MM.1S (cell line): ENCODE measurements around the gene CD81.

ENCODE experiments used
- DNase-seq: peaks from one replicate; pipeline ENCODE4 v3.0.0-alpha.2; 2015
- H2AFZ ChIP-seq: fragments of 300-600 bp; sonication (generic); 2 replicates; pipeline ENCODE4 v1.6.0; 2016; ENCODE audit warnings: antibody characterized with exemption, low read length
- H3F3A ChIP-seq: fragments of 300-600 bp; sonication (generic); 2 replicates; pipeline ENCODE4 v1.6.1; 2016; ENCODE audit warnings: mild to moderate bottlenecking, antibody characterized with exemption, low read length, moderate library complexity, mixed read lengths; ENCODE audit not compliant: insufficient read depth
- H3K27ac ChIP-seq: fragments of 300-600 bp; sonication (generic); 2 replicates; pipeline ENCODE4 v1.5.1; 2016; ENCODE audit warnings: mild to moderate bottlenecking, low read length
- H3K27me3 ChIP-seq: fragments of 300-600 bp; sonication (generic); replicated peaks from 2 replicates; pipeline ENCODE4 v1.6.0; 2016; ENCODE audit warnings: low read length; ENCODE audit not compliant: insufficient read depth
- H3K36me3 ChIP-seq: fragments of 300-600 bp; sonication (generic); replicated peaks from 2 replicates; pipeline ENCODE4 v1.6.1; 2016; ENCODE audit warnings: mild to moderate bottlenecking, low read length, mixed read lengths; ENCODE audit not compliant: insufficient read depth
- H3K4me1 ChIP-seq: fragments of 300-600 bp; sonication (generic); 2 replicates; pipeline ENCODE4 v1.6.1; 2016; ENCODE audit warnings: low read length, mixed read lengths
- H3K4me2 ChIP-seq: fragments of 300-600 bp; sonication (generic); 2 replicates; pipeline ENCODE4 v1.6.0; 2016; ENCODE audit warnings: low read depth, low read length
- H3K4me3 ChIP-seq: fragments of 300-600 bp; sonication (generic); 2 replicates; pipeline ENCODE4 v1.5.1; 2016; ENCODE audit warnings: low read length, mixed read lengths
- H3K79me2 ChIP-seq: fragments of 300-600 bp; sonication (generic); 2 replicates; pipeline ENCODE4 v1.6.1; 2016; ENCODE audit warnings: mixed run types, low read length, mixed read lengths
- H3K9ac ChIP-seq: fragments of 300-600 bp; sonication (generic); 2 replicates; pipeline ENCODE4 v1.6.1; 2016; ENCODE audit warnings: low read length, mixed read lengths
- H3K9me2 ChIP-seq: fragments of 300-600 bp; sonication (generic); replicated peaks from 2 replicates; pipeline ENCODE4 v1.6.1; 2016; ENCODE audit warnings: mild to moderate bottlenecking, low read length, mixed read lengths; ENCODE audit not compliant: insufficient read depth
- H3K9me3 ChIP-seq: fragments of 300-600 bp; sonication (generic); replicated peaks from 2 replicates; pipeline ENCODE4 v1.6.1; 2016; ENCODE audit warnings: mild to moderate bottlenecking, low read length, mixed read lengths; ENCODE audit not compliant: insufficient read depth
- H4K20me1 ChIP-seq: fragments of 300-600 bp; sonication (generic); 2 replicates; pipeline ENCODE4 v1.6.1; 2016; ENCODE audit warnings: mild to moderate bottlenecking, low read length, moderate library complexity, mixed read lengths; ENCODE audit not compliant: insufficient read depth
- EZH2 ChIP-seq: fragments of 300-600 bp; sonication (generic); optimal IDR thresholded peaks from 2 replicates; pipeline ENCODE3; 2017; ENCODE audit warnings: low read depth, mild to moderate bottlenecking, antibody characterized with exemption, low read length, mixed read lengths
- EZH2phosphoT487 ChIP-seq: fragments of 300-600 bp; sonication (generic); IDR thresholded peaks from 2 replicates; pipeline ENCODE4 v1.6.1; 2018; ENCODE audit warnings: antibody characterized with exemption, low read length
- TF ChIP-seq, protein P1 (sequence below): fragments of 300-600 bp; sonication (generic); IDR thresholded peaks from 2 replicates; pipeline ENCODE4 v1.5.1; 2016; ENCODE audit warnings: antibody characterized with exemption, low read length, mixed read lengths

The CD81 gene

DNA sequence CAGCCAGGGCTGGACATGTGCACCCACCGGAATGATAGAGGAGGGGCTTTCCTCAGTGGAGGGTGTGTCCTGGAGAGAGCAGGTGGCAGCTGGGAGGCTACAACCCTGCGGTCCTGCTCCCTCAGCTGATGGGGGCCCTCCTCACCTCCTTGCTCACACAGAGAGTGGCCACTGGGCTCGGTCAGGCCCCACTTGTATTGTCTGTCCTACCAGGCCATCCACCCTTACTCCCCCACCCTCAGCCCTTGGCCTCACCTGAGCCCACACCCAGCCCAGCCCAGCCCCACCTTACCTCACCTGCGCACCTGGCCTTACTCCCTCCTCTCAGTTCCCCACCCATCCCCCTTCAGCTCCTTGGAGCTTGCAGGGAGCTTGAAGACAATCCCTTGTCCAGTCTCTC is 64.1 kb downstream of the CD81 start:
- Histone ChIP-seq H3K9me2 (no peaks in the 10 kb centered on the region), H3K4me2 (no peak overlapping the region), H3F3A (peaks cover 5% of the 10 kb centered on the region; the same call in 1 of the 2 replicates), H3K9me3 (no peaks in the 10 kb centered on the region), H3K4me1 (peaks cover 5% of the 10 kb centered on the region), H3K27me3 (peaks cover 5% of the 10 kb centered on the region; the same call in 1 of the 2 replicates), H3K36me3 (no peaks in the 10 kb centered on the region), H3K27ac (no peak overlapping the region), H4K20me1 (no peaks in the 10 kb centered on the region), H3K79me2 (peaks cover 10% of the 10 kb centered on the region), H3K9ac (no peak overlapping the region), H2AFZ (no peak overlapping the region), H3K4me3 (no peak overlapping the region)
- TF ChIP-seq, protein P1, sequence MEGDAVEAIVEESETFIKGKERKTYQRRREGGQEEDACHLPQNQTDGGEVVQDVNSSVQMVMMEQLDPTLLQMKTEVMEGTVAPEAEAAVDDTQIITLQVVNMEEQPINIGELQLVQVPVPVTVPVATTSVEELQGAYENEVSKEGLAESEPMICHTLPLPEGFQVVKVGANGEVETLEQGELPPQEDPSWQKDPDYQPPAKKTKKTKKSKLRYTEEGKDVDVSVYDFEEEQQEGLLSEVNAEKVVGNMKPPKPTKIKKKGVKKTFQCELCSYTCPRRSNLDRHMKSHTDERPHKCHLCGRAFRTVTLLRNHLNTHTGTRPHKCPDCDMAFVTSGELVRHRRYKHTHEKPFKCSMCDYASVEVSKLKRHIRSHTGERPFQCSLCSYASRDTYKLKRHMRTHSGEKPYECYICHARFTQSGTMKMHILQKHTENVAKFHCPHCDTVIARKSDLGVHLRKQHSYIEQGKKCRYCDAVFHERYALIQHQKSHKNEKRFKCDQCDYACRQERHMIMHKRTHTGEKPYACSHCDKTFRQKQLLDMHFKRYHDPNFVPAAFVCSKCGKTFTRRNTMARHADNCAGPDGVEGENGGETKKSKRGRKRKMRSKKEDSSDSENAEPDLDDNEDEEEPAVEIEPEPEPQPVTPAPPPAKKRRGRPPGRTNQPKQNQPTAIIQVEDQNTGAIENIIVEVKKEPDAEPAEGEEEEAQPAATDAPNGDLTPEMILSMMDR, result no peak
- TF ChIP-seq EZH2 (no peak), EZH2phosphoT487 (no peak)
- no peak for DNase-seq

DNA sequence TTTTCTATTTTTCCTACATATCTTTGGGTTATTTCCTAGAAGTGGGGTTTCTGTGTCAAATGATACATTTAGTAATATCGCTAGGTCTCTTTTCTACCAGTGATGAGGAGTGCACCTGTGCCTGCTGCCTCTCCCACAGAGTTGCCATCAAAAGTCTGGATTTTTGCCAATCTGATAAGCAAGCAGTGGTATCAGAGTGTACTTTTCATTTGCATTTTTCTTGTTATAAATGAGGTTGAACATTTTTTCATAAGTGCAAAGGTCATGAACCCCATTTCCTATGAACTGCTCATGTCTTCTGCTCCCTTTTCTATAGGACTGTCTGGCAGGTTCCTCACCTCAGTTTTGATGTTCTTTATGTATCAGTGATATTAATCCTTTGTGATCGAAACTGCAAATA is 65.5 kb downstream of the CD81 start:
- peaks cover 14% of the 10 kb centered on the region for H3K4me1 ChIP-seq
- H4K20me1 ChIP-seq, result no peaks in the 10 kb centered on the region
- peaks cover 5% of the 10 kb centered on the region; the same call in 1 of the 2 replicates for H3F3A ChIP-seq
- H2AFZ ChIP-seq, result no peak overlapping the region
- DNase-seq, result no peak
- no peak overlapping the region for H3K9ac ChIP-seq
- H3K27me3 ChIP-seq, result peaks cover 5% of the 10 kb centered on the region; the same call in 1 of the 2 replicates
- no peaks in the 10 kb centered on the region for H3K9me3 ChIP-seq
- no peak overlapping the region for H3K4me3 ChIP-seq
- H3K4me2 ChIP-seq, result no peak overlapping the region
- no peak overlapping the region for H3K27ac ChIP-seq
- no peaks in the 10 kb centered on the region for H3K36me3 ChIP-seq
- no peak for TF ChIP-seq EZH2phosphoT487
- TF ChIP-seq EZH2, result no peak
- TF ChIP-seq, protein P1, result no peak
- no peaks in the 10 kb centered on the region for H3K9me2 ChIP-seq
- peaks cover 24% of the 10 kb centered on the region for H3K79me2 ChIP-seq

DNA sequence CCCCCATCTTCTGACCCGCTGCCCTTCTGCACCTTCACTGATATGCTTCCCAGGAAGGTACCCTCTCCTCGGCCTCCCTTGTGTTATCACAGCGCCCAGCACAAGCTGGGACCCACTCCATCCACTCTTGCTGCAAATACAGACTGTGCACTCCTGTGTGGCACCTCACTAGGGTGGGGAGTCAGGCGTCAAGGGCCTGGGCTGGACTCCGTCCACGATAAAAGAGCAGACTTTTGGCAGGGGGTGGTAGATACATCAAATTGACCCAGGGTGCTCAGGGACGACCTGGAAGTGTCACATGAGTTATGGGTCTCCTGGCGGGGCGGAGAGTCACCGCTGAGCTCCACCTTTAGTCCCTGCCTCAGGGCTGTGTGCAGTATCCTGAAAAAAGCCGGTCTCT is 66.3 kb downstream of the CD81 start:
- Histone ChIP-seq H3K9me2 (no peaks in the 10 kb centered on the region), H3K27ac (no peak overlapping the region), H3K27me3 (peaks cover 5% of the 10 kb centered on the region; the same call in 1 of the 2 replicates), H3K36me3 (no peaks in the 10 kb centered on the region), H2AFZ (no peak overlapping the region), H3K4me2 (no peak overlapping the region), H4K20me1 (no peaks in the 10 kb centered on the region), H3K9me3 (no peaks in the 10 kb centered on the region), H3K9ac (no peak overlapping the region), H3F3A (peaks cover 5% of the 10 kb centered on the region; the same call in 1 of the 2 replicates), H3K4me3 (no peak overlapping the region), H3K79me2 (peaks cover 32% of the 10 kb centered on the region), H3K4me1 (peaks cover 14% of the 10 kb centered on the region)
- TF ChIP-seq, protein P1, result no peak
- TF ChIP-seq EZH2phosphoT487 (no peak), EZH2 (no peak)
- DNase-seq, result no peak
